Loucy (cell line): ENCODE measurements around the gene OR10J5.

Experiments
- CTCF ChIP-seq: fragments of 200-600 bp; sonication (generic); conservative IDR thresholded peaks from 2 replicates; pipeline ENCODE4 v1.5.1; 2014; ENCODE audit warnings: mild to moderate bottlenecking, antibody characterized with exemption, low read length
- EZH2phosphoT487 ChIP-seq: fragments of 200-600 bp; IDR thresholded peaks from 2 replicates; pipeline ENCODE4 v1.6.1; 2018; ENCODE audit warnings: antibody characterized with exemption, mild to moderate bottlenecking, moderate library complexity, borderline replicate concordance

DNA sequence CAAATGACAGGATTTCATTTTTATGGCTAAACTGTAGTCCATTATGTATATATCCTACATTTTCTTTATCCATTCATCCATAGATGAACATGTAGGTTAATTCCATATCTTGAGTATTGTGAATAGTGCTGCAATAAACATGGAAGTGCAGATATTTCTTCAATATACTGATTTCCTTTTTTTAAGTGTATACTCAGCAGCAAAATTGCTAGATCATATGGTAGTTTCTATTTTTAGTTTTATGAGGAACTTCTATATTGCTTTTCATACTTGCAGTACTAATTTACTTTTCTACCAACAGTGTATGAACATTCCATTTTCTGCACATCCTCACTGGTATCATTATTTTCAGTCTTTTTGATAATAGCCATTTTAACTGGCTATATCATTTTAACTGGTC, 30.1 kb downstream of the OR10J5 start:
- no peak for TF ChIP-seq CTCF
- no peak for TF ChIP-seq EZH2phosphoT487
